Left kidney (tissue), 2 donors: Measurements from ENCODE around the gene ABL2. TPM values are rescaled to one million over a fixed set of nuclear protein-coding genes. Genes with fewer than 3 reads are reported as not detected.
"Not testable (repeated sequence)": the region's sequence is repeated elsewhere in the genome, so short reads cannot be mapped to it uniquely, and the experiment has no call there.

ENCODE experiments used
- DNase-seq: peaks from one replicate; pipeline ENCODE4 v3.0.0-alpha.2; 2013
- polyA plus RNA-seq: library from polyadenylated mRNA; unstranded; fragments of 120-200 nt; gene quantifications from one replicate; pipeline ENCODE4 v1.2.1, GENCODE V29; 2013; ENCODE audit not compliant: insufficient read length

The ABL2 gene
- polyA plus RNA-seq, 1 donor, result 13.5 TPM

- not testable (repeated sequence) for DNase-seq
Observed at GRCh38 chr1:179135168-179135567, 94.3 kb downstream of the ABL2 start.

GRCh38 chr1:179129702-179130473 lies 99.6 kb downstream of the ABL2 start:
- DNase-seq, result no peak

DNA sequence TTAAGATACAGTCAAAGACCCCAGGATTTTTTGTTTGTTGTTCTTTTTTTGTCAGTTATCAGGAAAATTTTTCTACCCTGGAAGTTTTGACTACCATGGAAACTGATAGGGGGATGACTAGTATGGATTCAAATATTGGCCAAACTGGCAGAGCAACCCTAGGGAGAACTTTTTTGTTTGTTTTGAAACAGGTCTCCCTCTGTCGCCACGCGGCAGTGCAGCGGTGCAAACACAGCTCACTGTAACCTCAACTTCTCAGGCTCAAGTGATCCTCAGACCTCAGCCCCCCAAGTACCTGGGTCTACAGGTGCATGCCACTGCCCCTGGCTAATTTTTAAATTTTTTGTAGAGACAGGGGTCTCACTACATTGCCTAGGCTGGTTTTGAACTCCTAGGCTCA lies 101.0 kb downstream of the ABL2 start:
- no peak for DNase-seq

DNA sequence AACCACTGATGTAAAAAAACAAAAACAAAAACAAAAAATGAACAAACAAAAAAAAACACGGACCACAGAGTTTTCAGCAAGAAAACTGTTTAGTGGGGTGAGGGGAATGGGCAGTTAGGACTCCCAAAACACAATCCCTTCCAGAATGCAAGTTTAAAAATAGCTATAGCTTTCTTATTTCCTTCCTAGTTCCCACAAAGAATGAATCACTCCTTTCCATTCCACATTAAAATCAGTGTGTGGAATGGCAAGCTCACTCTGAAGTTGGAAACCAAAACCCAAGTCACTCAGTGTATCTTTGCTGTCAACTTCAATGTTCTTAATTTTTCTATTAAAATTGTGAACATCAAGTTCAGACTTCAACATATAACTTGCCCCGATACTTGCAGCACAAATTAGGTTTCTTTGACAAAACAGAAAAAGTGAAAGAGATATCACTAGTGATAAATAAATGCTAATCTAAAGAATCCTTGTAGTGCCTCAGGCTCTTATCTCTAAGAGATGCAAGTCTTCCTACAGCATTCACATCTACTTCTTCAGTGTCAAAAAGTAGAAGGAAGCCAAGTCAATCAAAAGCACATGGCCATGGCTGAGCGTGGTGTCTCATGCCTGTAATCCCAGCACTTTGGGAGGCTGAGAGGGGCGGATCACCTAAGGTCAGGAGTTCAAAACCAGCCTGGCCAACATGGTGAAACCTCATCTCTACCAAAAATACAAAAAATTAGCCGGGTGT lies 102.1 kb downstream of the ABL2 start:
- no peak for DNase-seq

GRCh38 chr1:179126338-179127060 lies 103.0 kb downstream of the ABL2 start:
- DNase-seq, result no peak

- DNase-seq, result no peak
Observed at GRCh38 chr1:179124873-179125272, 104.6 kb downstream of the ABL2 start.

DNA sequence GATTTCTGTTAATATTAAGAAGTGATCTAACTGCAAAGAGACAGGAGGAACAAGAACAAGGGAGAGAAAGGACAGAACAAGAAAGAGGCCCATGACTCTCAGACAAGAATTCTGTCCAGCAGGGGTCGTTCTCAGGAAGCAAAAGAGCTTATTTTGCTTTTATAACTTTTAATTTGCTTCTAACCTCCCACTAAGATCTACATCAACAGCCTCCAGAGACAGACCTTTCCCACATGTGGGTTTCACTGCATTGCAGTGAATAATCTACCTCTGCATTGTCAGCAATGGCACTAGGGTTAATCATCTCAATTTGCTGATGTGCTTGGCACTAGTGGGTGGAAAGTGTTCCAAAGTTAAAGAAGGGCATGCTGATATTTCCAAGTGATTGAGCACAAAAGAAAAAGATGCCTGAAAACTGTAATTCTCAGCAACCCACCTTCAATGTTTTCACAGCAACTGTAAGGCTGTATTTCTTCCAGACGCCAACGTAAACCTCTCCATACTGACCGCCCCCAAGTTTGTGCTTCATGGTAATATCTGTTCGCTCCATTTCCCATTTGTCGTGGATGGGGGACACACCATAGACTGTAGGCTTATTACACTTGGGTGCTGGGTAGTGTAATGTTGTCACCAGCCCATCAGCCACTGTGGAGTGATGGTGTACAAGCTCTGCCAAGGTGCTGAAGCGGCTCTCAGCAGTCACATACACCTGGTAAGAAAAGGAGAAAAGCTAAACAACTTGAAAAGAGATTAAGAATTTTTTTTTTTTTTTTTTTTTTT lies 108.1 kb downstream of the ABL2 start:
- DNase-seq, result peak; percentile 48

GRCh38 chr1:179120736-179121135 lies 108.7 kb downstream of the ABL2 start:
- no peak for DNase-seq

DNA sequence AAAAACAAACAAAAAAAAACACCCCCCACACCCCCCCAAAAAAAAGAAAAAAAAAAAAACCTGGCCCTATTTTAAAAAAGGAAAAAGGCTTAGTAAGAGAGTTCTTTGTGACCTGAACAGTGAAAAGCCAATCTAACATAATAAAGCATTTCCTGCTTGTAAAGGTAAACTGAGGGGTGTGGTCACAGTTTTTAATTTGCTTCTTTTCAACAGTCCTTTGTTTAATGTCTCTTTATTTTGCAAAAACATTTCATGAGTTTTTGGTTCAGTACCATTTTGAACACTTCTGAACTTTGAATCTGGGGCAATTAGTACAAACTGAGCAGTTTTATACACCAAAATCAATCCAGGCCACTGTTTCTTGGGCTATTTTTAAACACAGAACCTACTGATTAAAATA lies 110.0 kb downstream of the ABL2 start:
- no peak for DNase-seq

GRCh38 chr1:179115181-179115580 lies 114.3 kb downstream of the ABL2 start:
- DNase-seq, result no peak

GRCh38 chr1:179108644-179109043 lies 120.8 kb downstream of the ABL2 start:
- DNase-seq, result no peak

DNA sequence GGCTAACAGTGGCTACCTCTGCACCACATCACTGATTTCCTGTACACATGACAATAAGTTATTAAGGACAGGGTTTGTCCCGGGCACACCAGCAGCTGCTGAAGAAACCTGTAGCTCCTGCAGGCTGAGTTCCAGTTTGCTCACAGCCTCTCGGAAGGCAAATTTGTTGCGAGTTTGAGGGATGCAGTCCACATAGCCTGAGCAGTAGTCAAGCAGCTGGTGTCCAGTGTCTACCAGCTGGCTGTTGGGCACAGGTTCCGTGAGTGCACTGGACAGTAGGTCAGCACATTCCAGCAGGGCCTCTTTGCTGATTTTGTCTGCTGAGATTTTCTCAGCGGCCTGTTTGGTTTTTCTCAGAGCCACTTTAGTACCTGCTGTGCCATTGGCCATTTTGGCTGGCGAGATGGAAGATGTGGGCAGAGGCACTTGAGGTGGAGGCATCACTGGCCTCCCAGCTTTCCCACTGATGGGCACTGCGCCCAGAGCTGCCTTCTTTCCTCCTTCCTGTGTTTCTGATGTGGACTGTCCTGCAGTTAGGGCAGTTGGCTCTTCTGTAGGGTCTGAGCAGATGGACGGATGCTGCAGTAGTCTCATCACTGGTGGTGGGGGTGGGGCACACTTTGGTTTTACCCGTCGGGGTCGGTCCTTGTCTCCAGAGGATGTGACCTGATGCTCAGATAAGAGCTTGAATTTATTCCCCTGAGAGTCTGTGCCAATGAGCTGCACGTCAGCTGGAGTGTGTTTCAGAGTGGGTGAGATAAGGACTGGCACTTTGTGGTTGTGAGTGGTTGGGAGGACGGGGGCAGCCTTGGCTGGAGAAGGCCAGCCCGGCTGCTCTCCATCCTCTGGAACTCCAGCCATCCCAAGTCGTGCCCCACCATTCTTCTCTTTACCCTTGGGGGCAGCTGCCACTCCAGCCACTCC lies 121.5 kb downstream of the ABL2 start:
- DNase-seq, result no peak

DNA sequence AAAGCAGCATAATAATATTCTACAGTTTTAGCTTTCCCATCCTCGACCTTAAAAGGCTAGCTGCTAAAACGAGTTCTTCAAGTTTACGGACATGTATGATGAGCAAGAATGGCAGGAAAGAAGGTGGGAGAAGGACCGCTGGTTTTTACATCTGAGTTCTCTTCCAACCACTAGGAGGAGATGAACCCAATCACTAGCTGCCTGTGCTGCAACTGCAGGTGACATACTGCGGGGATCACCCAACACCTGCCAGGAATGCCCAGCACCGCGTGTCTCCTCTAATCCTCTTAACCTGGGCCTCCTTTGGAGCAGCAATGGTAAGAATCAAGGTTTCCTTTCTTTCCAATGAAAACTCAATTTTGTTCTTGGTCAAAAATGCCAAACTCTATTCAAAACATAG lies 124.1 kb downstream of the ABL2 start:
- DNase-seq, result no peak

GRCh38 chr1:179104611-179105250 lies 124.7 kb downstream of the ABL2 start:
- no peak for DNase-seq

DNA sequence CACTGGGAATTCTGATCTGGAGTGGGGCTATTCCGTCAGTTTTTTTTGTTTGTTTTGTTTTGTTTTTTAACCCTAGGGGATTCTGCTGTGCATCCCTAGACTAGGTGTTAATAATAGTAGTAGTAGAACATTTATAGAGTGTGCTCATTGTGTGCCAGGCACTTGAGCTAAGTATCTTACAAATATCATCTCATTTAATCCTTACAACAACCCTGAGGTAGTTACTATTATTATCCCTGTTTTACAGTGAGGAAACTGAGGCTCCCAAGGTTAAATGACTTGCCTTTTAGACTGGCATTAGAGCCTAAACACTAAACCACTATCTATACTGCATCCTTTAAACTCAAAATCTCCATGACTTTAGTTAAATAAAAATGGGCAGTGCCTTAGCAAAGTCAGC lies 125.5 kb downstream of the ABL2 start:
- no peak for DNase-seq

DNA sequence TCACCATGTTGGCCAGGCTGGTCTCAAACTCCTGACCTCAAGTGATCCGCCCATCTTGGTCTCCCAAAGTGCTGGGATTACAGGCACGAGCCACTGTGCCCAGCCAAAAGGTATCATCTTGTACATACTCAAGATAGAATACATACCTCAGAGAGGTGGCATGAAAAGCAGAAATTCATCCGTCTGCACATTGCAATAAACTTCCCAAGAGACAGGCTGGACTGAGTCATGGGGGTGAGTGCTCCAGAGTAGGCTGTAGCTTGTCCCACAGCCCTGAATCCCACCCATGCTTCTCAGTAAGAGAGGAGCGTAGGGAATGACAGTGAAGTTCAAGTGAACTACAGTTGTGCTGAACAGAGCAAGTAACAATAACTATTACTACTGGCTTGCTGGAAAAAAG lies 127.9 kb downstream of the ABL2 start:
- no peak for DNase-seq

GRCh38 chr1:179099891-179100290 lies 129.6 kb downstream of the ABL2 start:
- DNase-seq, result no peak

GRCh38 chr1:179095924-179096323 lies 133.6 kb downstream of the ABL2 start:
- no peak for DNase-seq

GRCh38 chr1:179095377-179095776 lies 134.1 kb downstream of the ABL2 start:
- no peak for DNase-seq

DNA sequence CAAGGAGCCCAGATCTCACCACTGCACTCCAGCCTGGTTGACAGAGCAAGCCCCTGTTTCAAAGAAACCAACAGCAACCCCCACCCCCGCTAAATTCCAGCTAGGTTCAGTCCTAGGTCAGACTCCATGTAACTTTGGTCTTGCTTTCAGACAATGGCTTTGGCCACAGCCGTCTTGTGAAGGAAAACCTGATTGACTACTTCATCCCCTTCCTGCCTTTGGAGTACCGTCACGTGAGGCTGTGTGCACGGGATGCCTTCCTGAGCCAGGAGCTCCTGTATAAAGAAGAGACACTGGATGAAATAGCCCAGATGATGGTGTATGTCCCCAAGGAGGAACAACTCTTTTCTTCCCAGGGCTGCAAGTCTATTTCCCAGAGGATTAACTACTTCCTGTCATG lies 134.7 kb downstream of the ABL2 start:
- no peak for DNase-seq
